DND-41 (cell line): ENCODE results near the gene AFF1.

Experiments used
- ATAC-seq: fragments of 200-7000 bp; cut with Tn5 transposase; 3 replicates; pipeline ENCODE4 v1.9.1; 2021; ENCODE audit warnings: low read depth; ENCODE audit not compliant: insufficient read depth
- DNase-seq: peaks from one replicate; pipeline ENCODE4 v3.0.0-alpha.2; 2020
- H2AFZ ChIP-seq: 2 replicates; pipeline ENCODE4 v1.6.0; 2012; ENCODE audit warnings: low read depth, low read length
- H3K27ac ChIP-seq: 2 replicates; pipeline ENCODE4 v1.5.1; 2012; ENCODE audit warnings: low read length, inconsistent platforms
- H3K27me3 ChIP-seq: fragments of 200-600 bp; sonication (generic); 2 replicates; pipeline ENCODE4 v1.6.0; 2012; ENCODE audit warnings: low read length, mild to moderate bottlenecking, inconsistent platforms; ENCODE audit not compliant: insufficient read depth, poor library complexity
- H3K36me3 ChIP-seq: 2 replicates; pipeline ENCODE4 v1.5.1; 2012; ENCODE audit warnings: low read length, inconsistent platforms; ENCODE audit not compliant: insufficient read depth
- H3K4me1 ChIP-seq: 2 replicates; pipeline ENCODE4 v1.5.1; 2012; ENCODE audit warnings: mild to moderate bottlenecking, low read length; ENCODE audit not compliant: insufficient read depth
- H3K4me2 ChIP-seq: 2 replicates; pipeline ENCODE4 v1.6.0; 2012; ENCODE audit warnings: mild to moderate bottlenecking, moderate library complexity, low read length, inconsistent platforms; ENCODE audit not compliant: insufficient read depth
- H3K4me3 ChIP-seq, 2 experiments: fragments of 200-600 bp in 1 of 2; shearing (Covaris generic) in 1 of 2; 2 replicates each; pipeline ENCODE4 v1.5.1; 2012 to 2016; ENCODE audit warnings: inconsistent platforms in 2 of 2, low read length in 2 of 2, mild to moderate bottlenecking in 2 of 2, low read depth in 1 of 2, moderate library complexity in 1 of 2
- H3K79me2 ChIP-seq: 2 replicates; pipeline ENCODE4 v1.6.0; 2012; ENCODE audit warnings: low read length, inconsistent platforms; ENCODE audit not compliant: insufficient read depth
- H3K9ac ChIP-seq: 2 replicates; pipeline ENCODE4 v1.6.0; 2012; ENCODE audit warnings: low read depth, mild to moderate bottlenecking, inconsistent platforms, low read length, moderate library complexity
- H3K9me3 ChIP-seq: 2 replicates; pipeline ENCODE4 v1.5.1; 2012; ENCODE audit warnings: low read length, moderate library complexity, mild to moderate bottlenecking, inconsistent platforms; ENCODE audit not compliant: insufficient read depth, severe bottlenecking
- H4K20me1 ChIP-seq: 2 replicates; pipeline ENCODE4 v1.6.0; 2012; ENCODE audit warnings: low read length; ENCODE audit not compliant: insufficient read depth
- CTCF ChIP-seq: IDR thresholded peaks from 2 replicates; pipeline ENCODE4 v1.5.1; 2012; ENCODE audit warnings: borderline replicate concordance, low read length, moderate library complexity, mild to moderate bottlenecking; ENCODE audit not compliant: poor library complexity, severe bottlenecking; ENCODE audit errors: extremely low read depth
- EZH2 ChIP-seq: IDR thresholded peaks from 3 replicates; pipeline ENCODE4 v1.6.1; 2012; ENCODE audit warnings: borderline replicate concordance, low read depth, mild to moderate bottlenecking, moderate library complexity, low read length, inconsistent platforms; ENCODE audit not compliant: severe bottlenecking

AFF1 gene

DNA sequence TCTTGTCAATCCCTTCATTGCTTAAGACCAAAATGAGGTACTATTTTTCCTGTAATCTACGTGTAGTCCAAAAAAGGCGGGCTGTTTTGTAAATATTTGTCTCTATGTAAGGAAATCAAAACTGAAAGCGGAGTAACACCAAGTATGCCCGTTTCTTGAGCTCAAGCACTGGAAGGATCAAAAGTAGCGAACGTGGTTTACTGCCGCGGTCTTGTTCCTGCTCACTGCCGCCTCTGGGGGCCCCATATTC, 71.5 kb downstream of the AFF1 start:
- H2AFZ ChIP-seq: peak overlapping the region; percentile 82

GRCh38 chr4:87006676-87007527, 72.1 kb downstream of the AFF1 start:
- peak; percentile 92 for DNase-seq
- Histone ChIP-seq H3K27me3 (no peaks in the 10 kb centered on the region), H3K27ac (peak overlapping the region; percentile 98), H3K4me1 (peaks cover 70% of the 10 kb centered on the region), H3K4me2 (peak overlapping the region; percentile 73), H3K79me2 (peaks cover 90% of the 10 kb centered on the region), H3K9me3 (no peaks in the 10 kb centered on the region), H2AFZ (peak overlapping the region; percentile 82), H3K9ac (peak overlapping the region; percentile 73), H3K4me3 (peak overlapping the region; percentile 68 to 74), H4K20me1 (peaks cover 31% of the 10 kb centered on the region; the same call in 1 of the 2 replicates), H3K36me3 (no peaks in the 10 kb centered on the region; the same call in 1 of the 2 replicates)
- TF ChIP-seq EZH2 (no peak), CTCF (no peak)
- peak; percentile 83 for ATAC-seq

More for the DNA sequence above, 71.5 kb downstream of the AFF1 start:
- Histone ChIP-seq H3K27ac (peak overlapping the region; percentile 98), H3K4me2 (peak overlapping the region; percentile 73), H3K79me2 (peaks cover 90% of the 10 kb centered on the region), H3K4me1 (peaks cover 64% of the 10 kb centered on the region), H3K36me3 (no peaks in the 10 kb centered on the region; the same call in 1 of the 2 replicates), H3K4me3 (peak overlapping the region; percentile 68 to 74; a peak in 3 of 4 replicates), H3K9ac (peak overlapping the region; percentile 73), H4K20me1 (peaks cover 26% of the 10 kb centered on the region; the same call in 1 of the 2 replicates), H3K9me3 (no peaks in the 10 kb centered on the region), H3K27me3 (no peaks in the 10 kb centered on the region)
- ATAC-seq (no peak), DNase-seq (no peak)
- peak; percentile 56 for TF ChIP-seq CTCF
- TF ChIP-seq EZH2: no peak

GRCh38 chr4:87007528-87008446, 73.0 kb downstream of the AFF1 start:
- peak; percentile 64 for DNase-seq

More at GRCh38 chr4:87007528-87008446, 73.0 kb downstream of the AFF1 start:
- Histone ChIP-seq H4K20me1 (peaks cover 31% of the 10 kb centered on the region; the same call in 1 of the 2 replicates), H2AFZ (peak overlapping the region; percentile 82), H3K9me3 (no peaks in the 10 kb centered on the region), H3K79me2 (peaks cover 90% of the 10 kb centered on the region), H3K4me1 (peaks cover 78% of the 10 kb centered on the region), H3K4me3 (peak overlapping the region; percentile 68 to 74), H3K36me3 (no peaks in the 10 kb centered on the region; the same call in 1 of the 2 replicates), H3K4me2 (peak overlapping the region; percentile 73), H3K27ac (peak overlapping the region; percentile 98), H3K9ac (peak overlapping the region; percentile 73), H3K27me3 (no peaks in the 10 kb centered on the region)
- TF ChIP-seq EZH2 (no peak), CTCF (no peak)
- no peak for ATAC-seq
